Left lung (tissue), 10 donors: Measurements from ENCODE around the gene UIMC1. TPM values are rescaled to one million over a fixed set of nuclear protein-coding genes. Genes with fewer than 3 reads are reported as not detected.

Experiments
- ATAC-seq: fragments of 200-7000 bp; cut with Tn5 transposase; one replicate; pipeline ENCODE4 v1.9.1; 2020; ENCODE audit warnings: moderate library complexity
- DNase-seq, 4 donors: peaks; one replicate each; pipeline ENCODE4 v3.0.0-alpha.2; 2013 to 2020
- H3K27ac ChIP-seq, 2 donors: fragments of 200-600 bp; sonication (generic) in 1 of 2; one replicate each; pipeline versions ENCODE4 v1.5.0 to v1.8.0; 2020 to 2021
- H3K27me3 ChIP-seq, 2 donors: fragments of 200-600 bp; sonication (generic) in 1 of 2; one replicate each; pipeline versions ENCODE4 v1.5.0 to v1.8.0; 2020 to 2021
- H3K36me3 ChIP-seq, 2 donors: fragments of 200-600 bp; sonication (generic) in 1 of 2; one replicate each; pipeline versions ENCODE4 v1.5.0 to v1.8.0; 2020 to 2021
- H3K4me1 ChIP-seq, 2 donors: fragments of 200-600 bp; one replicate each; pipeline ENCODE4 v1.8.0; 2021
- H3K4me3 ChIP-seq, 2 donors: fragments of 200-600 bp; sonication (generic) in 1 of 2; one replicate each; pipeline versions ENCODE4 v1.5.0 to v1.8.0; 2020 to 2021; ENCODE audit warnings: mild to moderate bottlenecking in 1 of 2
- H3K9me3 ChIP-seq, 2 donors: fragments of 200-600 bp; sonication (generic) in 1 of 2; one replicate each; pipeline versions ENCODE4 v1.5.0 to v1.8.0; 2020 to 2021
- intact Hi-C, 2 donors: fragments of 100-400 bp; cut with DNase I; formaldehyde crosslinking; loops; one replicate each; pipeline versions ENCODE4 v1.11.2 to v1.14.2; 2022
- polyA plus RNA-seq, 6 donors: library from polyadenylated mRNA; unstranded; fragments of 120-200 nt; gene quantifications; one replicate each; pipeline ENCODE4 v1.2.1, GENCODE V29; 2013; ENCODE audit not compliant: insufficient read length in 6 of 6
- total RNA-seq, 2 donors: library from RNA; stranded (reverse); fragmentation: NEBNext Ultra II Directional; extraction: Animal tissue kit (Norgen Biotek cat#: 25700); gene quantifications; one replicate each; pipeline ENCODE4 v1.2.1, GENCODE V29; 2021
- TF ChIP-seq, protein P1 (sequence below), 2 donors: fragments of 200-600 bp; sonication (generic) in 1 of 2; IDR thresholded peaks; one replicate each; pipeline versions ENCODE4 v1.5.0 to v1.8.0; 2021; ENCODE audit warnings: antibody characterized with exemption in 2 of 2
- donor health status: DM: no; HTN: yes; CAD: no.
- donor health status: DM: no; HTN: no; CAD: no.

Gene UIMC1
- total and polyA plus RNA-seq, 8 donors, result 22.4 to 53.7 (median 44.2) TPM

DNA sequence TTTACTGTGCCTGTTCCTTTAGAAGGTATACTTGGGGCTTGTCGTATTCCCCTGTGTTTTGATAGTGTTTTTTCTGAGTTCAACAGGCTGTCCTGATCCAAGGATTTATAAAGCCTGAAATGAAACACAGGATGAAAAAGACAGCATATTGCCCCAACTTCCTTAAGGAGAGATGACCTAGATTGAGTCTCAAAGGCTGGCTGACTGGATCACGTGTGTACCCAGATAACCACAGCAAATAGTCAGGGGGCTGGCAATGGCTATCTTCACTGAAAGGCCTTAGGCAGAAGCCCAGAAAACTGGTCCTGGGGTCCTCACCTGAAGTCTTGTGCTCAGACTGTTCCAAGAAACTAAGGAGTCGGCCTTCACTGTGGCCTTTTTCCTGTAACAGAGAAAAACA, 99.8 kb downstream of the UIMC1 start:
- H3K27me3 ChIP-seq, result no peaks in the 10 kb centered on the region
- ATAC-seq (no peak), DNase-seq (no peak)
- TF ChIP-seq, protein P1, sequence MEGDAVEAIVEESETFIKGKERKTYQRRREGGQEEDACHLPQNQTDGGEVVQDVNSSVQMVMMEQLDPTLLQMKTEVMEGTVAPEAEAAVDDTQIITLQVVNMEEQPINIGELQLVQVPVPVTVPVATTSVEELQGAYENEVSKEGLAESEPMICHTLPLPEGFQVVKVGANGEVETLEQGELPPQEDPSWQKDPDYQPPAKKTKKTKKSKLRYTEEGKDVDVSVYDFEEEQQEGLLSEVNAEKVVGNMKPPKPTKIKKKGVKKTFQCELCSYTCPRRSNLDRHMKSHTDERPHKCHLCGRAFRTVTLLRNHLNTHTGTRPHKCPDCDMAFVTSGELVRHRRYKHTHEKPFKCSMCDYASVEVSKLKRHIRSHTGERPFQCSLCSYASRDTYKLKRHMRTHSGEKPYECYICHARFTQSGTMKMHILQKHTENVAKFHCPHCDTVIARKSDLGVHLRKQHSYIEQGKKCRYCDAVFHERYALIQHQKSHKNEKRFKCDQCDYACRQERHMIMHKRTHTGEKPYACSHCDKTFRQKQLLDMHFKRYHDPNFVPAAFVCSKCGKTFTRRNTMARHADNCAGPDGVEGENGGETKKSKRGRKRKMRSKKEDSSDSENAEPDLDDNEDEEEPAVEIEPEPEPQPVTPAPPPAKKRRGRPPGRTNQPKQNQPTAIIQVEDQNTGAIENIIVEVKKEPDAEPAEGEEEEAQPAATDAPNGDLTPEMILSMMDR (IDR thresholded peaks at IDR 0.05), result no peak
- intact Hi-C loops, result no loop called here
- H3K4me3 ChIP-seq, result no peak overlapping the region
- no peaks in the 10 kb centered on the region for H3K9me3 ChIP-seq
- H3K36me3 ChIP-seq, result peaks cover 6 to 68% of the 10 kb centered on the region in 2 donors
- peaks cover 0 to 49% of the 10 kb centered on the region in 2 donors for H3K4me1 ChIP-seq
- H3K27ac ChIP-seq, result no peak overlapping the region

DNA sequence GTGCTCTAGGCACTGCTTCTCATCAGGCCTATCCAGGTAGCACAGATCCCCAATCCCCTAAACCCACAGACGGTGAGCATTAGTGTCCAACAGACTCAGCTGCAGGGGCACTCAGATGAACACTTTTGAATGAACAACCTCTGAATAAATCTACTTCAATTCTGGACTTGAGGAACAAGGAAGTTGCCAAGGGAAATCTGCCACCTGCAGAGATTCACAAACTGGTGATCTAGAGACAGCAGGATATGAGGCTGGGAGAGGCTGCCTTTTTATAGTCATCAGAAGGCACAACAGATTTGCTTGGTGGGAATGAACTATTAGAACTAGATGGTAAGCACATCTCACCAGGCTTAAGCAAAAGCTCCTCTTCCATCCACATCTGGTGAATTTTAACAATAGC, 100.5 kb downstream of the UIMC1 start:
- no peaks in the 10 kb centered on the region for H3K9me3 ChIP-seq
- intact Hi-C loops, result no loop called here
- no peak for ATAC-seq
- H3K4me3 ChIP-seq, result no peak overlapping the region
- peaks cover 6 to 68% of the 10 kb centered on the region in 2 donors for H3K36me3 ChIP-seq
- TF ChIP-seq, protein P1 (IDR thresholded peaks at IDR 0.05), result no peak
- H3K27ac ChIP-seq, result no peak overlapping the region
- DNase-seq, result no peak
- peaks cover under 1 to 55% of the 10 kb centered on the region in 2 donors for H3K4me1 ChIP-seq
- no peaks in the 10 kb centered on the region for H3K27me3 ChIP-seq

DNA sequence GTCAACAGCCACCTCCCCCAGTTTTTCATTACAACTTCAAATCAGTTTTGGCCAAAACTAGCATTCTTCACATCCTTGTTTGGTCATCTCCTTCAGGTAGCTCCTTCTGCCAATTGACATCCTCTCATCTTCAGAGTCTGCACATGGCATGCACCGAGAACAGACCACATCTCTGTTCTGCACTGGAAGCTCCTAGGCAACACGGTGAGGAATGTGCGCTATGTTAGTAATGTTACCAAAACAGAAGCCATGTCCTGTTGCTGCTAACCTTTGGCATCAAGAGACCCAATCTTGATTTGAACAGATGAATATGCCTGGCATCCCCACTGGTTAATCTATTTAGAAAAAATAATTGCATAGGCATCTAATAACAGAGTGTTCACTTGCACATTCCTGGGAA, 102.3 kb downstream of the UIMC1 start:
- H3K36me3 ChIP-seq, result peaks cover 6 to 58% of the 10 kb centered on the region in 2 donors
- no peak for DNase-seq
- TF ChIP-seq, protein P1 (IDR thresholded peaks at IDR 0.05), result no peak
- ATAC-seq, result no peak
- no peak overlapping the region for H3K4me3 ChIP-seq
- no peak overlapping the region for H3K27ac ChIP-seq
- H3K9me3 ChIP-seq, result no peaks in the 10 kb centered on the region
- H3K27me3 ChIP-seq, result no peaks in the 10 kb centered on the region
- intact Hi-C loops, result no loop called here
- H3K4me1 ChIP-seq, result peaks cover 5 to 58% of the 10 kb centered on the region in 2 donors

DNA sequence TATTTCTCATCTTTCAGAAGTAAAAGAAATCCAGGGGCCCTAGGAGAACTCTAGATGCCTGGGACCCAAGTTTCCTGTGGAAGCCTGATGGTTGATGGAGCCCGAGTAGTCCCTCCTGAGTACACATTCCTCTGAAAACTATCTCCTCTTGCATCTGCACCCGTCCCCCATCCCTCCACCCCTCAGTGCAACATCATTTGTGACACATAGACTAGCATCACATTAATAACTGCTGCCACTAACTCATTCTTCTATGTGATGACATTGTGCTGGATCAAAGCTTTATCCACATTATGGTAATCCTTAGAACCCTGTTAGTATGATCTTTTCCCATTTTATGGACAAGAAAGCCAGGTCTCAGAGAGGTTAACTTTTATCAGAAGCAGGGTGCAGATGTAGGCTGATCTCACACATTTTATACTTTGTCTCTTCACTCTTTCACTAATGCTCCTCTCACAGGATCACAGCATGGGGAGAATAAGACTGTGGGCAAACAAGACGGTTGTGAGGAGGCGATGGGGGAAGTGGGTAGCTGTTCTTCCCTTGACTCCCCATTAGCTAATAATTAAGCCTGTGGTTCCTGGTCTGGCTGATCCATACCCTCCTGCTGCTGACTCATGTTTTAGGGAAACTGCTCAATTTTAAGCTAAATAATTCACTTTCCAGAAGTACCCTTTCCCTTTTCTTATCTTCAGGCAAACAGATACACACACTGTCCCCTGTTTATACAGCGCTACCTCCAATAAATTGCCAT, 103.5 kb downstream of the UIMC1 start:
- H3K36me3 ChIP-seq, result peaks cover 3 to 53% of the 10 kb centered on the region in 2 donors
- no peak overlapping the region for H3K4me3 ChIP-seq
- peak overlapping the region in 1 of 2 donors; percentile 90 for H3K27ac ChIP-seq
- H3K9me3 ChIP-seq, result no peaks in the 10 kb centered on the region
- no peak for DNase-seq
- TF ChIP-seq, protein P1 (IDR thresholded peaks at IDR 0.05), result no peak
- H3K27me3 ChIP-seq, result no peaks in the 10 kb centered on the region
- peaks cover 5 to 51% of the 10 kb centered on the region in 2 donors for H3K4me1 ChIP-seq
- ATAC-seq, result no peak
- intact Hi-C loops, result no loop called here

DNA sequence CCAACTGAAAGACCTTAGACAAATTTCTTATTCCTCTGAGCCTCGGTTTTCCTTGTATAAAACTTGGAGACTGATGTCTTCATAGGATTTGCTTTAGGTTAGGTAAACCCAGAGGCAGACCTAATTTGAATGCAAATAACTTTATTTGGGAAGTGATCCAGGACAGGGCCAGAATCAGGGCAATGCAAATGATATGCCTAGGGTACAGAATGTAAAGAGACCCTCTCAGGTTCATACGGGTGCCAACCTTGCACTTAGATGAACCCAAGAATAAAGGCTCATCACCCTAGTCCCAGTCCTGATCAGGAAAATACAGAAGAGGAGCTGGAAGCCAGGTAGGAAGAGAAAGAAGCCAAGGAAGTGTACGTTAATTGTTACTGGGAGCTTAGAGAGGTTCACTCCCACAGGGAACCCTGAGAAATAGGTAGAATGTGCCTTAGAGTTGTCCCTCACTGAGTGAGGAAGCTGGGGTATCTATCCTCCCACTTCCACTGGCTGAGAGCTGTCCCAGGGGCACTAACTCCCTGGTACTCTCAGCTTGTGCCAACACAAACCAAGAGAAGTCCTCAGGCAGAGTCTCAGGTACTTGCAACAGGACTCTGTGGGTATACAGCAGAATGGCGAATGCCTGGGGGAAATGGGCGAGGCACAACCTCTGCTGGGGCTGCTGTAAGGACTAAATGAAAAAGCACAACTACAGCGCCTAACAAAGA, 104.3 kb downstream of the UIMC1 start:
- intact Hi-C loops, result no loop called here
- ATAC-seq, result no peak
- Histone ChIP-seq H3K9me3 (no peaks in the 10 kb centered on the region), H3K27ac (peak overlapping the region in 1 of 2 donors; percentile 90), H3K27me3 (no peaks in the 10 kb centered on the region), H3K4me1 (peaks cover 5 to 53% of the 10 kb centered on the region in 2 donors), H3K4me3 (no peak overlapping the region), H3K36me3 (peaks cover 0 to 47% of the 10 kb centered on the region in 2 donors)
- no peak for DNase-seq
- TF ChIP-seq, protein P1 (IDR thresholded peaks at IDR 0.05), result no peak
